Skeletal muscle satellite cell (primary cell): Measurements from ENCODE around the gene SIRPB2.

Source experiments
- H3K27me3 ChIP-seq: 2 replicates; pipeline ENCODE4 v1.7.0; 2013; ENCODE audit warnings: low read length; ENCODE audit not compliant: control insufficient read depth, insufficient read depth
- H3K36me3 ChIP-seq: 2 replicates; pipeline ENCODE4 v1.7.0; 2013; ENCODE audit warnings: mild to moderate bottlenecking, control low read depth, low read length; ENCODE audit not compliant: insufficient read depth
- H3K4me1 ChIP-seq: 2 replicates; pipeline ENCODE4 v1.7.0; 2013; ENCODE audit warnings: low read length; ENCODE audit not compliant: control insufficient read depth, insufficient read depth
- H3K4me2 ChIP-seq: 2 replicates; pipeline ENCODE4 v1.7.0; 2013; ENCODE audit warnings: mild to moderate bottlenecking, low read length
- H3K4me3 ChIP-seq: 2 replicates; pipeline ENCODE4 v1.7.0; 2013; ENCODE audit warnings: low read length
- H3K9ac ChIP-seq: 2 replicates; pipeline ENCODE4 v1.7.0; 2013; ENCODE audit warnings: mild to moderate bottlenecking, low read depth, low read length, moderate library complexity
- H3K9me3 ChIP-seq: replicated peaks from 2 replicates; pipeline ENCODE4 v1.7.0; 2013; ENCODE audit warnings: mild to moderate bottlenecking, control low read depth, low read length

SIRPB2 gene

GRCh38 chr20:1468117-1468624 lies 23.0 kb downstream of the SIRPB2 start:
- H3K27me3 ChIP-seq: no peaks in the 10 kb centered on the region
- H3K4me3 ChIP-seq: no peak overlapping the region
- peaks cover 38% of the 10 kb centered on the region for H3K4me1 ChIP-seq
- H3K4me2 ChIP-seq: no peak overlapping the region
- H3K9ac ChIP-seq: no peak overlapping the region
- H3K9me3 ChIP-seq: no peaks in the 10 kb centered on the region
- peaks cover 13% of the 10 kb centered on the region for H3K36me3 ChIP-seq

GRCh38 chr20:1467355-1468116 lies 23.7 kb downstream of the SIRPB2 start:
- Histone ChIP-seq H3K9me3 (no peaks in the 10 kb centered on the region), H3K4me3 (no peak overlapping the region), H3K9ac (no peak overlapping the region), H3K36me3 (peaks cover 15% of the 10 kb centered on the region), H3K4me1 (peaks cover 38% of the 10 kb centered on the region), H3K4me2 (peak overlapping the region; percentile 55), H3K27me3 (no peaks in the 10 kb centered on the region)

GRCh38 chr20:1467082-1467354 lies 24.2 kb downstream of the SIRPB2 start:
- Histone ChIP-seq H3K9me3 (no peaks in the 10 kb centered on the region), H3K36me3 (peaks cover 15% of the 10 kb centered on the region), H3K4me1 (peaks cover 38% of the 10 kb centered on the region), H3K9ac (no peak overlapping the region), H3K4me3 (no peak overlapping the region), H3K4me2 (peak overlapping the region; percentile 55), H3K27me3 (no peaks in the 10 kb centered on the region)

GRCh38 chr20:1466211-1467081 lies 24.8 kb downstream of the SIRPB2 start, which contains the start of gene NSFL1C:
NSFL1C (minus strand) TSS chr20:1466849; CDS start chr20:1466824, 25 bp downstream.
- H3K9me3 ChIP-seq: no peaks in the 10 kb centered on the region
- H3K4me1 ChIP-seq: peaks cover 38% of the 10 kb centered on the region
- peak within 1 kb of the TSS; percentile 96 for H3K9ac ChIP-seq
- no peaks in the 10 kb centered on the region for H3K27me3 ChIP-seq
- H3K36me3 ChIP-seq: peaks cover 15% of the 10 kb centered on the region
- H3K4me2 ChIP-seq: peak within 1 kb of the TSS; percentile 88
- H3K4me3 ChIP-seq: peak within 1 kb of the TSS; percentile 90

- Histone ChIP-seq H3K4me1 (peaks cover 32% of the 10 kb centered on the region), H3K36me3 (peaks cover 21% of the 10 kb centered on the region), H3K9ac (peak overlapping the region; percentile 96)
These were observed 25.6 kb downstream of the SIRPB2 start for GRCh38 chr20:1465470-1466210.

GRCh38 chr20:1463971-1464570 lies 27.1 kb downstream of the SIRPB2 start:
- peaks cover 37% of the 10 kb centered on the region for H3K36me3 ChIP-seq
- peaks cover 20% of the 10 kb centered on the region for H3K4me1 ChIP-seq
- H3K27me3 ChIP-seq: no peaks in the 10 kb centered on the region
- no peak overlapping the region for H3K4me3 ChIP-seq
- no peak overlapping the region for H3K9ac ChIP-seq
- no peaks in the 10 kb centered on the region for H3K9me3 ChIP-seq
- H3K4me2 ChIP-seq: no peak overlapping the region

More at GRCh38 chr20:1465470-1466210, 25.6 kb downstream of the SIRPB2 start:
- Histone ChIP-seq H3K4me3 (peak overlapping the region; percentile 90), H3K9me3 (no peaks in the 10 kb centered on the region), H3K4me2 (peak overlapping the region; percentile 88), H3K27me3 (no peaks in the 10 kb centered on the region)

- H3K27me3 ChIP-seq: no peaks in the 10 kb centered on the region
- H3K9ac ChIP-seq: no peak overlapping the region
- peaks cover 16% of the 10 kb centered on the region for H3K4me1 ChIP-seq
- no peaks in the 10 kb centered on the region for H3K9me3 ChIP-seq
- no peak overlapping the region for H3K4me2 ChIP-seq
- peaks cover 49% of the 10 kb centered on the region for H3K36me3 ChIP-seq
- no peak overlapping the region for H3K4me3 ChIP-seq
These were observed 28.4 kb downstream of the SIRPB2 start for GRCh38 chr20:1462834-1463233.

GRCh38 chr20:1462001-1462400 lies 29.2 kb downstream of the SIRPB2 start:
- no peaks in the 10 kb centered on the region for H3K9me3 ChIP-seq
- no peak overlapping the region for H3K4me3 ChIP-seq
- H3K4me2 ChIP-seq: no peak overlapping the region
- no peaks in the 10 kb centered on the region for H3K27me3 ChIP-seq
- H3K36me3 ChIP-seq: peaks cover 52% of the 10 kb centered on the region
- no peak overlapping the region for H3K9ac ChIP-seq
- peaks cover 16% of the 10 kb centered on the region for H3K4me1 ChIP-seq

- peaks cover 10% of the 10 kb centered on the region for H3K4me1 ChIP-seq
- H3K36me3 ChIP-seq: peaks cover 63% of the 10 kb centered on the region
- H3K4me2 ChIP-seq: no peak overlapping the region
- H3K9me3 ChIP-seq: no peaks in the 10 kb centered on the region
- no peak overlapping the region for H3K9ac ChIP-seq
- no peak overlapping the region for H3K4me3 ChIP-seq
- H3K27me3 ChIP-seq: no peaks in the 10 kb centered on the region
These were observed 30.9 kb downstream of the SIRPB2 start for GRCh38 chr20:1460275-1460674.

- no peaks in the 10 kb centered on the region for H3K9me3 ChIP-seq
- no peak overlapping the region for H3K4me2 ChIP-seq
- no peak overlapping the region for H3K9ac ChIP-seq
- H3K4me1 ChIP-seq: no peaks in the 10 kb centered on the region
- H3K4me3 ChIP-seq: no peak overlapping the region
- H3K27me3 ChIP-seq: no peaks in the 10 kb centered on the region
- peaks cover 71% of the 10 kb centered on the region for H3K36me3 ChIP-seq
These were observed 33.2 kb downstream of the SIRPB2 start for GRCh38 chr20:1457992-1458391.

- Histone ChIP-seq H3K4me1 (no peaks in the 10 kb centered on the region), H3K36me3 (peaks cover 88% of the 10 kb centered on the region), H3K9me3 (peaks cover 6% of the 10 kb centered on the region), H3K4me2 (no peak overlapping the region), H3K27me3 (no peaks in the 10 kb centered on the region), H3K9ac (no peak overlapping the region), H3K4me3 (no peak overlapping the region)
These were observed 34.9 kb downstream of the SIRPB2 start for GRCh38 chr20:1456300-1456699.
